GM18867 (cell line): Measurements from ENCODE around the gene ZNRF3.
"Not testable (repeated sequence)": the region's sequence is repeated elsewhere in the genome, so short reads cannot be mapped to it uniquely, and the experiment has no call there.

Source experiments
- ATAC-seq: cut with Tn5 transposase; IDR thresholded peaks from one replicate; pipeline ENCODE4 v1.9.1; 2021; ENCODE audit warnings: mild to moderate bottlenecking, moderate library complexity; ENCODE audit not compliant: unreplicated experiment

ZNRF3 gene

DNA sequence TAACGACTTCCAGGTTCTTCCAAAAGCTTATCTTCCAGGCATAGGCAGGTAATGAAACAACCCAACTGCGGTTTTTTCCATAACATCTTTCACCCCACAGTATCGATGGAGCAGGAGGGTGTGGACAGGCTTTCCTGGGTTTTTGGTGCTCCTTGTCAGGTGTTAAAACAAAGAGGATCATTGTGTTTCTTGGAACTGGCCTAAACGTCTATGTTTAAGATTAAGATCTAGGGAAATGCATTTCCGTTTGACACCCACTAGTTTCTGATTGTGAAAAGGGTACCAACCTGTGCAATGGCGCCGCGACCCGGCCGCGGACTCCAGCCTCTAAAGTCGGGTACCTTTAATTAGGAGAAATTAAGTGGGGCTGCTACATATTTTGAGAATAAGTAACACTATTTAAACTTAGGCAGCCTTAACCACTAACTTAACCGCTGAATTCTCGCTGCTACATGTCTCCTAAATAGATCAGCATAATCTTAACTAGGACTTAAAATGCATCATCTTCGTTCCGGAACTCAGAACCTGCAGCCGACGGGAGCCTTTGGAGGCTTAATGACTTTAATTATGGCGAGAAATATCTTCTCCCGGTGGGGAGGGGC, 146.7 kb downstream of the ZNRF3 start:
- no peak for ATAC-seq

GRCh38 chr22:29030618-29031226, 147.3 kb downstream of the ZNRF3 start:
- ATAC-seq: no peak

- ATAC-seq: no peak
Measured at GRCh38 chr22:29031227-29032011, 148.0 kb downstream of the ZNRF3 start.

DNA sequence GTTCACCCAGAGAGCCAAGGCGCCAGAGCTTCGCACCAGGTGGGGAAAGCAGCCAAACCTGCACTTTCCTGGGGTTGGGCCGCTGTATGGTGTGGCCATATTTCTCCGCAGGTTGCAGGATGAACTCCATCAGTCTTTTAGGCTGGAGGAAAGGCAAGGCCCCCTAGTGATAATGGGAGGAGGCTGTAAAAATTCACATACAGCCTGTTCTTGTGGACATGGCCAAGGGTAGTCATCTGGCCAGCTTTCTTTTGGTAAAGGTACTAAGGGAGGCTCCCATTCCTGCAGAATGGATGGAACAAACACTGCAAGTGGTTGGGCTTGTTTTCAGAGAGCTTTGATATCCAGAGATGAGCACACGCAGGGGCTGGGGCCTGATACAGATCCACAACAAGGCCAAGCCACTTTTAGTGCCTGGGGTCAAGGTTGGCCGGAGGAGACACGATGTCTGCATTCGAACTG, 148.7 kb downstream of the ZNRF3 start:
- no peak for ATAC-seq

DNA sequence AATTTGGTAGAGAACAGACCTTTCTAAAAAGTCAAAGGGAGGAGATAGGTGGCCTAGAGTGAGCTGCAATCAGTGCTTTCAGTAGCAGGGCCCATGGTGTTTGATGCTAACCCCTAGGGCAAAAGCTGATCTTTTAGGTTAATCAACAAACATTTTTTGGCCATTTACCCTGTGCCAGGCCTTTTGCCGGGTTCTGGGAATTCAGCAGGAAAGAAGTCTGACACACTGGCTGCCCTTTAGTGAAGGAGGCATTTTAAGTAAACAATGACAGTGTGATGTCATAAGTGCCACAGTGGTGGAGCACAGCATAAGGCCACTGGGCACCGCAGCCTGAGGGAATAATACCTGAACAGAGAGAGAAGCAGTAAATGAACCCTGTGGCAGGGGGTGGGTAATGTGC, 149.2 kb downstream of the ZNRF3 start:
- no peak for ATAC-seq

DNA sequence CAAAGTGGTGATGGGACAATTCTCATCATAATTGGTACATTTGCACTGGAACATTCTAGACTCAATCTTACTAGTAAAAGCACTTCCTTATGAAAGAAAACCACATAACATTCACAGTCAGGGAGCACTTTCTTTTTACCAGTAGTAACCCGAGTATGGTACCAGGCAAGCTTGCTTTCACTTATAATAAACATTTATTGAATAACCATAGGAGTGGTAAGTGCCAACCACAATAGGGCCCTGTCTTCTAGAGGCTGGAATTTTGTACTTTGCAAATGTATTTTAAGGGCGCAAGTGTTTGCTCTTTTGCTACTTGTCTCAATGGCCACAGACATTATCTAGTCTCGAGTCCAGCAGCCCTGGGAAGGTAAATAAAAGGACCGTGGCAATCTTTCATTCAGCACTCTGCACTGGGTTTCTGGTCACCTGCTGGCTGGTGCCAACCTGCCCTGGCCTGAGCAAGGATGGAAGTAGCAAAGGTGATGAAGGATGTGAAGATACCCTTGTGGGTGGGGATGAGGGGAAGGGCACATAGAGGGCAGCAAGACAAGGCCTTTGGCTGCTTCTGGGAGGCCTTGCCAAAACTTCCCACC, 154.1 kb downstream of the ZNRF3 start:
- ATAC-seq: no peak

DNA sequence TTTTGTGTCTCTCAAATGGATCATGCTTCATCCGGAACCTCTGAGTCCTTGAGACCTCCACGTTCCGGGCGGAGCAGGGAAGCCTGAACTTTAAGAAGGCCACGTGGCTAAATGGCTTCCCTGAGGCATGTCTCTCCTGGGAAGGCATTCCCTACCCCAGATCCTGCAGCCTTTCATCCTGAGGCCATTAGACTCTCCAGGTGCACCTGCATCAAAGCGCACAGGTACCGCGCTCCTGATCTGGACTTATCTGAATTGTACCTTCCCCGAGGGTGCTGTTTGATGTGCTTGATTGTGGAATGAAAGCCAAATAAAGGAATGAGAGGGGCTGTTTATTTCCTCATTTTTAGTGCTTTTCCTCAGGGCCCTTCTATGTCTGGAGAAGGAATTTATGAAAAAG, 155.8 kb downstream of the ZNRF3 start:
- no peak for ATAC-seq

DNA sequence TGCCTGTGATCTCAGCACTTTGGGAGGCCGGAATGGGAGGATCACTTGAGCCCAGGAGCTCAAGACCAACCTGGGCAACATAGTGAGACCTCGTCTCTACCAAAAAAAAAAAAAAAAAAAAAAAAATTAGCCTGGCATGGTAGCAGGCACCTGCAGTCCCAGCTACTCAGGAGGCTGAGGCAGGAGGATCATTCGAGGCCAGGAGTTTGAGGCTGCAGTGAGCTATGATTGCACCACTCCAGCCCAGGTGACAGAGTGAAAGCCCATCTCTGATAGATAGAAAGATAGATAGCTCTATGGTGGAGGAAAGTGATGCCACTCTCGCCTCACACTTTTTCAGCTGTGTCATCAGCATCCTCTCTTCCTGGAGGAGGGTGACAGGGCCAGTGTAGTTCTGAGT, 156.3 kb downstream of the ZNRF3 start:
- not testable (repeated sequence) for ATAC-seq

- no peak for ATAC-seq
Measured at GRCh38 chr22:29040385-29041275, 157.3 kb downstream of the ZNRF3 start.

GRCh38 chr22:29041408-29041807, 158.0 kb downstream of the ZNRF3 start:
- ATAC-seq: no peak

DNA sequence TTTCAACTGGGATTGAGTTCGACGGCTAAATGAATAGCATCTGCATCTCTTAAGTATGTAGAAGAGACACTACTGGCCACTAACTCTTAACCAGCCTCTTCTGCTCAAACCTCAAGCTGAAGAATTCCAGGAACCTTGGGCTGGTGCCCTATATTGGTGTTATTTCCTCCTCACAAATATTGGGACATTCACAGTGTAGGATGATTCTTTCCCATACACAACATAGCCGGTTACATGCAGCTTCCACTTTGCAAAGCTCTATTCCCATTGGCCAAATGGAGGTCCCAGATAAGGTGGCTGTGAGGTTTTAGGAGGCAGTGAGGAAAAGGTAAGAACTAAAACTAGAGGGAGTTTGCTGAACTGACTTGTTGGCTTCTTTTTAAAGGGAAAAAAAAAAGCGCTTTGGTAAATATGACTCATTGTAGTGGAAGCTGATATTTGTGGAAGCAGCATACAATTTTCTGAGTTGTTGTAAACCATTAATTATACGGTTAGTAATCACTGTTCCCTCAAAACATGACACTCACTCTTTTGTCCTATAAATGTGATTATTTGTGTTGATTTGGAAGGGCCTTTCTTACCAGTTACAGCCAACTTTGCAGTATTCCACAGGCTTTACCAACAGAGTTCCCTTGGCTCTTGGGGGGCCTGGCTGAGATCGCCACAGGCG, 160.7 kb downstream of the ZNRF3 start:
- no peak for ATAC-seq

GRCh38 chr22:29044657-29045176, 161.3 kb downstream of the ZNRF3 start:
- ATAC-seq: no peak

DNA sequence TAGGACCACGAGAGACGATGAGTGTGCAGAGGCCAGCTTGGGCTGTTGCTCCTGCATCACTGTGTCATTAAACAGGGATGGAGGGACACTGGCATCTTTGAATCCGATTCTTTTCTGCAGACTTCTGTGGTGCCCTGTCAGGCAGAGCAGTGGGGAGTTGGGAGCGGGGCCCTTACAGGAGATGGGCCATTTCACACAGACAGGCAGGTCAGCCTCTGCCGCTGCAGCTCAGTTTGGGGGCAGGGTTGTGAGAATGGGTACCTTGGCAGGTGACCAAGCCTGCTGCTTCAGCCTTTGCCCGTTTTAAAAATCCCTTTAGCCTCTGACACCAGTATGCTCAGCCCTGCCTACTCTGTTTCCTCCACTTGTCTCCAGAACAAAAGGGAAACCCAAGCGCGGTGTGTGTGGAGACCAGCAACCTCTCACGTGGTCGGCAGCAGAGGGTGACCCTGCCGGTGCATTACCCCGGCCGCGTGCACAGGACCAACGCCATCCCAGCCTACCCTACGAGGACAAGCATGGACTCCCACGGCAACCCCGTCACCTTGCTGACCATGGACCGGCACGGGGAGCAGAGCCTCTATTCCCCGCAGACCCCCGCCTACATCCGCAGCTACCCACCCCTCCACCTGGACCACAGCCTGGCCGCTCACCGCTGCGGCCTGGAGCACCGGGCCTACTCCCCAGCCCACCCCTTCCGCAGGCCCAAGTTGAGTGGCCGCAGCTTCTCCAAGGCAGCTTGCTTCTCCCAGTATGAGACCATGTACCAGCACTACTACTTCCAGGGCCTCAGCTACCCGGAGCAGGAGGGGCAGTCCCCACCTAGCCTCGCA, 165.7 kb downstream of the ZNRF3 start:
- ATAC-seq: no peak

- no peak for ATAC-seq
Measured at GRCh38 chr22:29049655-29050263, 166.4 kb downstream of the ZNRF3 start.

DNA sequence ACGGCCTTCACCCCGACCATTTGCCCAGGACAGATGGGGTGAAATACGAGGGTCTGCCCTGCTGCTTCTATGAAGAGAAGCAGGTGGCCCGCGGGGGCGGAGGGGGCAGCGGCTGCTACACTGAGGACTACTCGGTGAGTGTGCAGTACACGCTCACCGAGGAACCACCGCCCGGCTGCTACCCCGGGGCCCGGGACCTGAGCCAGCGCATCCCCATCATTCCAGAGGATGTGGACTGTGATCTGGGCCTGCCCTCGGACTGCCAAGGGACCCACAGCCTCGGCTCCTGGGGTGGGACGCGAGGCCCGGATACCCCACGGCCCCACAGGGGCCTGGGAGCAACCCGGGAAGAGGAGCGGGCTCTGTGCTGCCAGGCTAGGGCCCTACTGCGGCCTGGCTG, 167.1 kb downstream of the ZNRF3 start:
- ATAC-seq: no peak

GRCh38 chr22:29053048-29053702, 169.8 kb downstream of the ZNRF3 start:
- ATAC-seq: no peak

GRCh38 chr22:29054251-29054767, 170.9 kb downstream of the ZNRF3 start:
- no peak for ATAC-seq
